AG09309 (cell line): ENCODE data around the gene CELF4.

ENCODE experiments used
- DNase-seq: peaks from one replicate; pipeline ENCODE4 v3.0.0-alpha.2; 2010; ENCODE audit warnings: low read depth
- H3K4me3 ChIP-seq: 2 replicates; pipeline ENCODE4 v1.5.1; 2011; ENCODE audit warnings: mild to moderate bottlenecking, low read depth, low read length, moderate library complexity; ENCODE audit not compliant: control insufficient read depth
- TF ChIP-seq, protein P1 (sequence below): IDR thresholded peaks from 2 replicates; pipeline ENCODE4 v1.5.1; 2011; ENCODE audit warnings: mild to moderate bottlenecking, low read depth, low read length, inconsistent platforms; ENCODE audit not compliant: insufficient read depth, control insufficient read depth; ENCODE audit errors: missing control alignments

The CELF4 gene

DNA sequence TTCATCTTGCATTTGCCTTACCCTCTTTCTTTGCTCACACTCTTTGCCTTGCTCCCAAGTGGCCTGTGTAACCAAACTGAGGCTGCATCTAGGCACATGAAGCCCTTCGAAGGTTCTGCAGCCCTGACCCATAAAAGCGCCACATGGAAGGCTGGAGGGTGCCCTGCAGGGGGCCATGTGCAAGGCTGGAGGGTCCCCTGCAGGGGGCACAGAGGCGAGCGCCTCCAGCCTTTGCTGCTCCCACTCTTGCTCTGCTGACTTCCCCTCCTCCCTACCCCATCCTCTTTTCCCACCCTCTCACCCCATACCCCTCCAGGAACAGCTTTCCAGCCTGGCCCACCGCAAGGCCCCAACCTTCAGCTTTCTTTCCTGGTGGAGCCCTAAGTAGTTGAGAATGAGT is 317.3 kb downstream of the CELF4 start:
- H3K4me3 ChIP-seq: no peak overlapping the region
- DNase-seq: no peak
- TF ChIP-seq, protein P1, sequence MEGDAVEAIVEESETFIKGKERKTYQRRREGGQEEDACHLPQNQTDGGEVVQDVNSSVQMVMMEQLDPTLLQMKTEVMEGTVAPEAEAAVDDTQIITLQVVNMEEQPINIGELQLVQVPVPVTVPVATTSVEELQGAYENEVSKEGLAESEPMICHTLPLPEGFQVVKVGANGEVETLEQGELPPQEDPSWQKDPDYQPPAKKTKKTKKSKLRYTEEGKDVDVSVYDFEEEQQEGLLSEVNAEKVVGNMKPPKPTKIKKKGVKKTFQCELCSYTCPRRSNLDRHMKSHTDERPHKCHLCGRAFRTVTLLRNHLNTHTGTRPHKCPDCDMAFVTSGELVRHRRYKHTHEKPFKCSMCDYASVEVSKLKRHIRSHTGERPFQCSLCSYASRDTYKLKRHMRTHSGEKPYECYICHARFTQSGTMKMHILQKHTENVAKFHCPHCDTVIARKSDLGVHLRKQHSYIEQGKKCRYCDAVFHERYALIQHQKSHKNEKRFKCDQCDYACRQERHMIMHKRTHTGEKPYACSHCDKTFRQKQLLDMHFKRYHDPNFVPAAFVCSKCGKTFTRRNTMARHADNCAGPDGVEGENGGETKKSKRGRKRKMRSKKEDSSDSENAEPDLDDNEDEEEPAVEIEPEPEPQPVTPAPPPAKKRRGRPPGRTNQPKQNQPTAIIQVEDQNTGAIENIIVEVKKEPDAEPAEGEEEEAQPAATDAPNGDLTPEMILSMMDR: no peak

- no peak overlapping the region for H3K4me3 ChIP-seq
Observed at GRCh38 chr18:37247497-37248161, 318.0 kb downstream of the CELF4 start.

DNA sequence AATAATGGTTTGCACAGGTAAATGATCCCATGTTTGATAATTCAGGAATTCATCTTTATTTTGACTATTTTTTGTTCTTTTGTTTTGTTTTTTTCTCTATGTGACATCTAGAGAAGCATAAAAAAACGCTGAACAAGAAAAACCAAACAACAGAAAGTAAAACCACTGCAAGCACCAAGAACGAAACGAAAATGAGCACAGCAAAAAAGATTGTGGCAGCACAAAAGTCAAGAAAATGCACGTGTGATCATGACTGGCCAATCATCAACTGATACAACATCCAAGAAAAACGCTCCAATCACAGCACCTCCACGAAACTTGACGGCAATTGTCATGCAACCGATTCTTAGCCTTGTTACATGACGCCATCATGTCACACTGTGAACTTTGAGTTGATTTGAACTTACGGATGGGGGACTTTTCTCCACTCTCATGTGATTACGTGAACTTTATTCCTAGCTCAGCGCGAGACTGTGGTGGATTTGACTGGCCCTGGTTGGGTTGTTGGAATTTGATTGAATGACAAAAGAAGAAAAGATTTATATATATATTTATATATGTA is 318.7 kb downstream of the CELF4 start:
- no peak for DNase-seq
- TF ChIP-seq, protein P1: no peak
- no peak overlapping the region for H3K4me3 ChIP-seq

More at GRCh38 chr18:37247497-37248161, 318.0 kb downstream of the CELF4 start:
- TF ChIP-seq, protein P1: no peak
- DNase-seq: no peak

DNA sequence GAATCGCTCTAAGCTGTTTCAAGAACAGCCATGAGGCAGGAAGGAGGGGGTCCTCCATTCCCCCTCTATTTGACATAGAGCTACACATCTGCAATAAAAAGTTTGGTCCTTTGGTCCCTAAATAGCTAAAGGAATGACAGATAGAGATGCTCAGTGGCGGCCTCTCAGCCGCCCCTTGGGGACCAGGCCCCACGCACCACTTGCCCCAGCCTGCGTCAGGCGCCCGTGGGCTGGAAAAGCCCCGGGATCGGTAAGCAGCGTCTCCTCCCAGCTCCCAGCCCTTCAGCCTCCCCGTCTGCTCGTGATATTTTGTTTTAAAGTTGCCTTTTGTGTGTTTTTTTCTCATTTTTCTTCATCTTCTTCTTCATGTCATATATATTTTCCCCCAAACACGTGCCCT is 321.0 kb downstream of the CELF4 start:
- DNase-seq: no peak
- no peak overlapping the region for H3K4me3 ChIP-seq
- TF ChIP-seq, protein P1: no peak

GRCh38 chr18:37243741-37244140 is 321.9 kb downstream of the CELF4 start:
- DNase-seq: no peak
- TF ChIP-seq, protein P1: no peak
- H3K4me3 ChIP-seq: no peak overlapping the region

DNA sequence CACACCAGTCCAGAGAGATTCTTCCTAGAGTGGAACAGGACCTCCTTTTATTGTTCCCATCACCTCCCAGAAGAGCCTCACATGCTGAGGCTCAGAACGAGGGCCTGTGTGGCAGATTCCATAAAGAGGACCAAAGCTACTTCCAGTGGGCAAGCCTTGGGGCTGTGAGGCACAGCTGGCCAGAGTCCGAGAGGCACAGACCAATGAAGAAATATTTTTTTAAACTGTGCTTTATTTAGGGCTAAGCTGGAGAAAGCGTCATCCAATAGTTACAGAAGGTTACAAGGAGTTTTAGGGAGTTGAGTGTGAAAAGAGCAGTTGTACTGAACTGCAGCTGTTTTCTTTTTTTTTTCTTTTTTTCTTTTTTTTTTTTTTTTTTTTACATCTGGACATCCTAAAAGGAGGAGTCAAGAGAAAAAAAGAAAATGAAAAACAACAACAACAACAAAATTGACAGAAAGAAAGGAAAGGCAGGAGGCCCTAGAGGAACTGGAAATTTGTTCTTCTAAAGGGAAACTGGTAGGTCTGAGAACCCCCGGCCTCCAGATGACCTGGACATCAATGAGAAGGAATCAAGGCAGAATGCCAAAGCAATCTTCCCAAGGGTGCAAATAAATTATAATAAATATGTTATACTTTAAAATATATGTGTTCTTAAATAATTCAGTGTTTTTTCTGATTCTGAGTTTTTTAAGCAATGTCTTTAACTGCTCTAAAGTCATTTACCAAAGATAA is 322.6 kb downstream of the CELF4 start:
- TF ChIP-seq, protein P1: no peak

More for the DNA sequence above, 322.6 kb downstream of the CELF4 start:
- no peak for DNase-seq
- H3K4me3 ChIP-seq: no peak overlapping the region
